H1 (cell line): ENCODE results near the gene EPHA4. TPM values are rescaled to one million over a fixed set of nuclear protein-coding genes. Genes with fewer than 3 reads are reported as not detected.

Source experiments
- EP300 ChIP-seq, 2 experiments: IDR thresholded peaks; 1 replicate in 1 of 2; 2 replicates in 1 of 2; pipeline ENCODE4 v1.6.1; 2011 to 2012; ENCODE audit warnings: low read depth in 2 of 2, low read length in 2 of 2, mild to moderate bottlenecking in 2 of 2, borderline replicate concordance in 1 of 2, inconsistent platforms in 1 of 2, moderate library complexity in 1 of 2
- SIRT6 ChIP-seq: IDR thresholded peaks from one replicate; pipeline ENCODE4 v1.7.1; 2012; ENCODE audit warnings: low read length, inconsistent platforms
- polyA plus RNA-seq, 7 experiments: library from polyadenylated mRNA; depleted of rRNA in 3 of 7; stranded (reverse) in 5 of 7; unstranded in 2 of 7; fragments of >200 nt in 5 of 7; fragments of 200-250 nt in 2 of 7; gene quantifications; 1 replicate in 5 of 7; 2 replicates in 1 of 7; 4 replicates in 1 of 7; pipeline versions ENCODE4 v1.2.1 to v1.2.3, GENCODE V29; 2011 to 2013; ENCODE audit warnings: missing spikeins in 2 of 7, mixed read lengths in 2 of 7
- total RNA-seq: library from RNA; stranded (reverse); fragmentation: NEBNext Ultra II Directional; extraction: Animal tissue kit (Norgen Biotek cat#: 25700); gene quantifications from 2 replicates; pipeline ENCODE4 v1.2.1, GENCODE V29; 2021

Gene EPHA4
- total and polyA plus RNA-seq, 2 of the 8 experiments (the other 6 are each of a cell fraction or from before 2014, with no cell fraction given): 4.3 to 5.7 TPM

GRCh38 chr2:221444106-221444505, 128.0 kb downstream of the EPHA4 start (continued):
- TF ChIP-seq EP300 (IDR thresholded peaks at IDR 0.05; ENCODE audit: borderline replicate concordance in 1 of 2, low read depth in 2 of 2, low read length in 2 of 2) (no peak), SIRT6 (no peak)
